Activated naive CD4-positive, alpha-beta T cell (primary cell): Measurements from ENCODE around the gene XIRP2.

Experiments used
- DNase-seq, 4 experiments: peaks; one replicate each; lab custom pipeline; 2025; lab: John Stamatoyannopoulos, UW

XIRP2 gene

GRCh38 chr2:167136879-167137596 lies 248.8 kb downstream of the XIRP2 start:
- DNase-seq, result no peak

DNA sequence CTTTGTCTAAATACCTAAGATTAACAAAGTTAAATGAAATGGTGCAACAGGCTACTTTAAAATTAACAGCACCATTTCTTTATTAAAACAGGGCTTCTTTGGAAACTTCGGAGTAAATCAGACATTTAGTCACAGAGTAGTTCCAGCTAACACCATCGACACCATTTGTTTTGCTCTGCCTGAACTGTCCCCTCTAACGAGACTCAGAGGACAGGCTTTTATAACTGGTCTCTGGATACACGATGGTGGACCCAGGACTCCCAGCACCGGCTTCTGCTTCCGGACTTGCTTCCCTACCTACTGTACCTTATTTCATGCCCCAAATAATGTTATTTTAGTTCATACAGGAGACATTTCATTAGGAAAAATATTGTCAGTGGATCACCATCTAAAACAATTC lies 252.1 kb downstream of the XIRP2 start:
- DNase-seq, result no peak

DNA sequence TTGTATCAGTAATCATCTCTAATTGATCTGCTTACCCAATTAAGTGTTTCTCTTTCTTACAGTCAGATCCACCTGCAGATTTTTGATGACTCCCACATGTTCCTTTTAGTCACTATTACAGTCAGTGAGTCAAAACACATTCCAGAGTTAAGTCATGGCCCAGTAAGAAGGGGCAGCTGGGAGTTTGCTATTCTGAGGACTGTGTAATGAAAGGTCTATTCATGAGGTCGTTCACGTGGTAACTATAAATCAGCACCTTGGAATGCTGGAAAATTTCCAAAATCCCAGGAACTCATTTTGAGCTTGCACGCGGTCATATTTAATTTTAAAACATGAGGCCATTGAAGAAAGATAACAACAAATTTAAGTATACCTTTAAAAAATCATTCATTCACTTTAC lies 252.5 kb downstream of the XIRP2 start:
- DNase-seq, result no peak

DNA sequence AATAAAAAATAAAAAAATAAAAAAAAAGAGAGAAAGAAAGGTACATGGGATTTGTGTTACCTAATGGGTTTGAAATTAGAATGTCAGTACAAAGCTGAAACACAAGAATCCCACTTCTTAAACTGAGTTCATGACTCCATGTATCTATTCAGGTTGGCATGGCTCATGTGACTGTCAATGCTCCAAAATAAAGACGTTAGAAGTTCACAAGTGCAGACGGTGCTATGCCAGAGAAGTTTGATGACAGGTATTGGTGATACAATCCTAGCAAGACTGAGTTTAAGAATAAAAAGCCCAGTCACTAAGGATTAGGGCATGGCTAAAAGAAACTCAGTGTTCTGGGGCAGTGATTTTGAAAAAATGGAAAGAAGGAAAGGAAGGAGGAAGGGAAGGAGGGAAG lies 254.3 kb downstream of the XIRP2 start:
- no peak for DNase-seq

DNA sequence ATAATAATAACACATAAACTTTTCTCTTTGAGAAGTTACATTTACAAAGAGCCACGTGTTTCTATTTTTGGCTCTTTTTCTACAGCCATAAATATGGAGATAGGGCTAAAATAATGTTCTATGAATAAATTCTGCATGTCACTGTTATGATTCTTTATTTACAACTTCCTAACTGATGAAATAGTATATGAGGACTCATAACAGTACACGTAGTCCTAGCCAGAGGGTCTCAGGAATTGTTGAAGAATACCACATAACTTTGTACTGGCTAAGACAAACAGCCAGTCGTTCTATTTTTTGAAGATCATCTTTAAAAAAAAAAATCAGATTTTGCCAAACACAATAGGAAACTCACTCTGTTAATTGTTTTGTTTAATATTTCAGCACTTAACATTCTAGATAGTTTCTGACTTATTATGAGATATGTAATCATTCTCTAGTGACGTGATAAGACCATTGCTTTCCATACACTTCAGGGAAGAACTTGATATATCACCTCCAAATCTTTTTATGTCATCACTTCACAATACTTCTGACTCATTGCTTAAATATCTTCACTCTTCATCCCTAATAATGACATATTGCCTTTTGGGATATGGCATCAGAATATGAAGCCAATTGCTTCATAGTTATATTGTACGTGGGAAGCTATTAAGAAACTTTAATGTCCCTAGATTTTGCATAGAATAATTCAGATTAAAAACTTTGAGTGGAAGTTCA lies 256.1 kb downstream of the XIRP2 start:
- DNase-seq, result no peak

DNA sequence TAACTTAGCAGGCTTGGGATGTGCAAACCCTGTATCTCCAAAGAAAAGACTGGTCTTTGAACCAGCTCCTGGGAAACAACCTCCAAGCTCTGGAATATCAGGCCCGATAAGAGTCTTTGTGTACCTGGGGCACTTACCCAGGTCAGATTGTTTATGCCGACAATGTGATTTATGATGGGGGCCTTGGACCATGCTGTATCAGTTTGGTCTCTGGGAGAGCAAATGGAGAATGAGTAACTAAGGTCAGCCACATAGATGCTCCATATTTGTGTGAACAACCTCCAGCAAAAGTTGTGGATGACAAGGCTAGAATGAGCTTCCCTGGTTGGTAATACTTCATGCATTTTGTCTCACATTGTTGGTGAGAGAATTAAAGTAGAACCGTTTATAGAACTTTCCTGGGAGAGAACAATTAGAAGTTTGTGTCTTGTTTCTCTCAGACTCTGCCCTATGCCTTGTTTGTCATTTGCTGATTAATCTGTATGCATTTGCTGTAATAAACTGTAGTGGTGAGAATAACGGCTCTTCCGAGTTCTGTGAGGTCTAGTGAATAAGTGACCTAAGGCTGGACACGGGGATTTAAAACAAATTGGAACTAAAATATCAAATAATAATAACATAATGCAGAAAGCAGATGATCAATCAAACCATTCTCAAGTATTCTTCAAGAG lies 259.1 kb downstream of the XIRP2 start:
- DNase-seq, result no peak

GRCh38 chr2:167151894-167152293 lies 263.6 kb downstream of the XIRP2 start:
- DNase-seq, result no peak

DNA sequence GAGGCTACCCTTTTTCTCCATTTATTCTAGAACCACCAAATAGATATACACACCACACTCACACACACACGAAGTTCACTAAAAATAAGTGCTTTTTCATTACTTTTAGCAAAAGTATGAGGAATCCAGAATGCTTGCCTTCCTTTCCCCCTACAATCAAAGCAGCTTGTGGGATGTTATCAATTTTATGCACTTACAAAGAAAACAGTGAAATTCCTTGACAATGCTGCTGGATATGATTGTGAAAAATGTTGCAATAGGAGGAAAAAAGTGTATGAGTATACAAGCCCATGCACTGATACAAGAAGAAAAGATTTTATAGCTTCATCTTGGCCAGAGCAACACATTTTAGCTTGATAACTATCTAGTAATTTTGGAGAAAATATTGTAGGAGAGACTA lies 269.2 kb downstream of the XIRP2 start:
- no peak for DNase-seq

DNA sequence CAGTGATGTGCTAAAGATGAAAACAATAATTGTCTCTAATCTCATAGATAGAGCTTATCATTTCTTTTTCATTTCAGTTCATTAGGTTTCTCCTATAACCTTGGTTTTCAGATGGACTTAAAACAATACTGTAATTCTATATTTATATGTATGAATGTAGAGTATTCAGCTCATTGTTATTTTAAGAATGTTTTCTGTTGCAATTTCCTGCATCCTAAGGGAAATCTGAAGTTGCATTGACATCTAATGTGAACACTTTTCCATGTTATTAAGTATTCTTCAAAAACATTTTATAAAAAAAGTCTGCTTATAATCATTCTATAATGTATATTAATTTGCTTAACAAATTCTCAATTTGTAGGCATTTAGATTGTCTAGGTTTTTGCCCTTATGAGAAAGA lies 288.9 kb downstream of the XIRP2 start:
- no peak for DNase-seq

DNA sequence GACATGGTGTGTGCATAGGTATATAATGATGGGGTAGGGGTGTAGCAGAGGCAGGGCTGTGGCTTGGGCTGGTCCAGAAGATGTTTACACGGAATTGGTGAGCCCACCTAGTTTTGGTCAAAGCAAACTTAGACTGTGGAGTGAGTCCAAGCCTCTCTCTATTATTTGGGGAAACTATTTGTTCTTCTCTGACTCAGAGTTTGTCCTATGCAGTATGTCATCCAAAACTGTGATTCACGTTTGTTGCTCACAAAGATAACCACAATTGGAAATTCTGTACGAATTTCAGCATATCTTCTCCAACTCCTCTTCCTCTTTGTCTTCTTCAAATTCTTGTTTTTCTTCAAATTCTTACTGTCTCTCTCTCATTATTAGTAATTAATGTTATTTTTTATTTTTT lies 292.9 kb downstream of the XIRP2 start:
- DNase-seq, result no peak

DNA sequence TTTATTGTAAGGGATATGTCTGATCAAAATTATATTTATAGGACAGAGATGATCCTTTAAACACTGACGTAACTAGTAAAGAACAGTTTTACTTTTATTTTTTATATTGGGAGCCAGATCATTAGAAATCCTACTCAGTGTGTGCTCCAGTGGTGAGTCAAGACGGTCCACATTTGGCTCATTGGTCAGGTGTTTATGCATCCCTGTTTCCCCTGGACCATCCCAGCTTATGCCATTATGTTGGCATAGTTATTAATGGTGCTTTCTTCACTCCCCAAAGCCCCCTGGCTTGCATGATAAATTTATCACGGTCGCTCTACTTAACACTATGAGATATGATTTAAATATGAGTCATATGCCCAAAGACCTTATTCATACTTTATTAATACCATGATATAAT lies 293.4 kb downstream of the XIRP2 start:
- no peak for DNase-seq

GRCh38 chr2:167182403-167182802 lies 294.1 kb downstream of the XIRP2 start:
- DNase-seq, result no peak

DNA sequence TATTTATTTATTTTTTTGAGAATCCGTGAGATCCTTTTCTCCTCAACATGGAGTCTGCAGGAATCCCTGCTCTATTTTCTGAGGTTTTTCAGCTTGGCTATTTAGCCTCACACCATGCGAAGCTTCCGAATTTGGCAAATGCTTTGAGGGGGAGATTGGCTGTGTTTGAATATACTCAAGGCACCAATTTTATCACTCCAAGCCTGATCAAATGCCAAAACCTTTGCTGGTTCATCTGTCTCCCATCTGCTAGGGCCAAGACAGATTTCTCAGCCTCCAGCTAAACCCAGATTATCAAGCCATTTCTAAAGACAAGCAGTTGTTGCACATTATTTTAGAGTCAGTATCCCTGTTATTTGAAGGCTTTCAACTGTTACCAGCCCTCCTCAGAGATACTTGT lies 295.7 kb downstream of the XIRP2 start:
- DNase-seq, result no peak

DNA sequence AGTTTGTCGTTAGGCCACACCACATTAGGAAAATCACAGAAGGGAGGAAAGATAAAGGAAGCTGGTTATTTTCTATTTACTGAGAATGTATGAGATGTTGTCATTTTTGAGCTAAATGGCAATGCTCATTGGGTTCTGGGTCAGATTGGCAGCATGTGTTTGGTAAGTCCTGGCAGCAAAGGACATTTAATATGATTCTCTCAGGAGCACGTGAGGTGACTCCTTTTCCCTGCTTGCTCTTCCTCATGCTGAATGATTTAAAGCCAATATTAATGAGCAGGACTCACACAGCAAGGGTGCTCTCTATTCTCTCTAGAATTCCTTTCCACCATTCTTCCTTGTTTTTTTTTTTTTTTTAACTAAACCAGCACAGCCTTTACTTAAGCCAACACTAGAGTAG lies 298.2 kb downstream of the XIRP2 start:
- DNase-seq, result no peak

GRCh38 chr2:167187049-167187727 lies 298.9 kb downstream of the XIRP2 start:
- no peak for DNase-seq

- DNase-seq, result no peak
These were observed 300.0 kb downstream of the XIRP2 start for GRCh38 chr2:167187978-167188967.

DNA sequence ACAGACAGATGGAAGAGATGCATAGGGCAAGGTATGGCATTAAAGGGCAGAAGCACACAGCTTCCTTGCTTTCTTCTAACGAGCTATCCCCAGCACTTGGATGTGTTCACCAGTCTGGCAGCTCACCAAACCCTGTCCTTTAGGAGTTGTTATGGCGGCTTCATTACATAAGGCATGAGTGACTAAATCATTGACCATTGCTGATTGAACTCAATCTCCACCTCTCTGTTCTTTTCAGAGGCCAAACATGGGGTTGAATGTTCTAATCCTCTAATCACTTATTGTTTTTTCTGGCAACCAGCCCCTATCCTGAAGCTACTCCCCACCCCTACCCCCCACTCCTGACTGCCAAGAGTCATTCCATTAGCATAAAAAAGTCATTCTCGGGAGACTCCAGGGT lies 301.8 kb downstream of the XIRP2 start:
- DNase-seq, result no peak

DNA sequence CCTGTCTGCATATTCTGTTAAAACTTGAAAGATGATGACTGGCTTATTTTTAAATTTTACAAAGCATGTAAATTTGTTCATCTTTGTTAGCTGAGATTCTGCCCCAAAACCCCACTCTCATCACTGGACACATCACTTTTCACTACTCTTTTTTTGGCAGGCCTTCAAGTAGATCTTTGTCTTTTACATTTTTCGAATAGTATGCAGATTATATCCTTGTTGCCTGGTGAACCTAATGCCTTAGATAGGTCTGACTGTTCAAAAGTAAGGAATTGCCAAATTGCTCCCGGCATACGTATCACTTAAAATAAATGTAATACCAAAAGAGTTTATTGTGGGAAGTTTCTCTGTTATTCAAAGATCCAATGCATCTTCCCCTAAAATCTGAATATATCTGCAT lies 303.3 kb downstream of the XIRP2 start:
- DNase-seq, result no peak

DNA sequence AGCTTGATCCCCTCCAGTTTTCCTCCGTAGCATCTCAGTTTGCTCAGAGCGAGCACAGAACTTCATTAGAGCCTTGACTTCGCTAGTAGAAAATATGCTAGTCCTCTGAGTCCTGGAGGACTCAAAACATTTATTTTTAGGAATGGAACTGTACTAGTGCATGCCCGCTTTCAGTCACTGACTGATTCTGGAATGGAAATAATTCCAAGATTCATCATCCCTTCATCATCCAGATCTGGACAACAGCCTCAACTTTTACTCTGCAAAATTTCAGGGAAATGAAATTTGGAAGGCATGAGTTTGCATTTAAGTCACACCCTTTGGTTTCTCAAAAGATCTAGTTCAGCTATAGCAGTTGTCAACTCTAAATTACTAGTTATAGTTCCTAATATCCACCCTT lies 304.6 kb downstream of the XIRP2 start:
- no peak for DNase-seq

GRCh38 chr2:167196461-167197252 lies 308.4 kb downstream of the XIRP2 start:
- no peak for DNase-seq

DNA sequence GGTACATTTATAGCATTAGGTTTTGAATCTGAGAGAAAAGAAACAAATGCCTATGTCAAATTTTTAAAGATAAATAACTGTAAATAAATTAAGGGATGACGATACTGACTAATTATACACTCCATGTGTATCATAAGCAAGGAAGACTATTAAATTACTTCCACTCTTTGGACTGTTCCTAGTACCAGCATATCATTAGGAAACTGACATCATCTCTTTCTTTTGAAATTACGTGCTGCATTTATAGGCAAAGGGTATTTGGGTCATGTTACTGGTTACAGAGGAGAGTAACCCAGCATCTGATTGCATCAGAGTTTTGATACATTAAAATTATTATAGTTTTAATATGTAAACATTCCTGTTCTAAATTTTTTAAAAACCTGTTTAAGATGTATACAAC lies 309.7 kb downstream of the XIRP2 start:
- no peak for DNase-seq
